Omental fat pad (tissue), 4 donors: ENCODE measurements around the gene EIF4H. TPM values are rescaled to one million over a fixed set of nuclear protein-coding genes. Genes with fewer than 3 reads are reported as not detected.

Experiments
- ATAC-seq: fragments of 150-250 bp; one replicate; pipeline ENCODE4 v1.9.1; 2016; ENCODE audit warnings: mild to moderate bottlenecking, moderate library complexity; ENCODE audit not compliant: low FRiP score
- DNase-seq: peaks from one replicate; pipeline ENCODE4 v3.0.0-alpha.2; 2019; ENCODE audit warnings: low spot score
- CTCF ChIP-seq, 3 donors: fragments of 450-650 bp; IDR thresholded peaks; one replicate each; pipeline ENCODE4 v1.5.1; 2016 to 2017; ENCODE audit warnings: antibody characterized with exemption in 3 of 3, mild to moderate bottlenecking in 3 of 3, moderate library complexity in 2 of 3
- total RNA-seq, 4 donors: library from RNA; depleted of rRNA; stranded (reverse); fragments of >200 nt; gene quantifications; one replicate each; pipeline ENCODE4 v1.1.0, GENCODE V29; 2016

The EIF4H gene
- total RNA-seq, 4 donors from 2014 or later: 195 to 284 (median 229) TPM

- ATAC-seq: no peak
- DNase-seq: no peak
- no peak for TF ChIP-seq CTCF (IDR thresholded peaks at IDR 0.05)
These were observed 35.0 kb upstream of the EIF4H start for GRCh38 chr7:74138945-74139843.

DNA sequence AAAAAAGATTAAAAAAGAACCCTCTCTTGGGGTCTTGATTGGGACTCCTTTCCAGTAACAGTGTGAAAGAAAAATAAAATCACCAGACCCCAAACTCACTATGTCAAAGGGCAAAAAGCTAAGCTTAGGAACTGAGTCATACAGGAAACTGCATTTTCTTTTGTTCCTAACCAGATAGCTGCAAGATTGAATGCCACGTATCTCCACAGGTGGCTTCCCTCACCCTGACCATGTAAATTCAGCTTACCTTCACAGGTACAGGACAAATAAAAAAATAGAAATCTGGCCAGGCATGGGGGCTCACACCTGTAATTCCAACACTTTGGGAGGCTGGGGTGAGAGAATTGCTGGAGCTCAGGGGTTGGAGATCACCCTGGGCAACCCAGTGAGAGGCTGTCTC, 32.5 kb upstream of the EIF4H start:
- ATAC-seq (no peak), DNase-seq (no peak)
- no peak for TF ChIP-seq CTCF (IDR thresholded peaks at IDR 0.05)

DNA sequence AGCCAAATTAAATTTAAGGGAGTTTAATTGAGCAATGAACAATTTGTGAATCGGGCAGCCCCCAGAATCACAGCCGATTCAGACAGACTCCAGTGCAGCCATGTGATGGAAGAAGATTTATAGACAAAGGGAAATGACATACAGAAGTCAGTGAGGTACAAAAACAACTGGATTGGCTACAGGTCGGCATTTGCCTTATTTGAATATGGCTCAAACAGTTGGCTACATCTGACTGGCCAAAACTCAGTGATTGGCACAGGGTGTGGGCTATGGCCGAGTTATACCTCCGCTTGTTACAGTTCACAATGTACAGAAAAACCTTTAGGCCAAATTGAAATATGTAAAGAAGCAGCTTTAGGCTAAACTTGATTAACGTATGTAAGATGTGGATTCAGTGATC, 30.8 kb upstream of the EIF4H start:
- no peak for TF ChIP-seq CTCF (IDR thresholded peaks at IDR 0.05)
- ATAC-seq (no peak), DNase-seq (no peak)

- ATAC-seq (no peak), DNase-seq (no peak)
These were observed 25.7 kb upstream of the EIF4H start for GRCh38 chr7:74148491-74148890.

GRCh38 chr7:74149071-74149470, 25.1 kb upstream of the EIF4H start:
- ATAC-seq: no peak

More at GRCh38 chr7:74148491-74148890, 25.7 kb upstream of the EIF4H start:
- TF ChIP-seq CTCF (IDR thresholded peaks at IDR 0.05): no peak

GRCh38 chr7:74149603-74150002, 24.6 kb upstream of the EIF4H start:
- ATAC-seq: no peak
- no peak for DNase-seq
- no peak for TF ChIP-seq CTCF (IDR thresholded peaks at IDR 0.05)

More at GRCh38 chr7:74149071-74149470, 25.1 kb upstream of the EIF4H start:
- no peak for DNase-seq
- no peak for TF ChIP-seq CTCF (IDR thresholded peaks at IDR 0.05)

GRCh38 chr7:74153736-74154135, 20.4 kb upstream of the EIF4H start:
- no peak for TF ChIP-seq CTCF (IDR thresholded peaks at IDR 0.05)
- ATAC-seq (no peak), DNase-seq (no peak)
